BJ (cell line): Measurements from ENCODE around the gene SYNE2. TPM values are rescaled to one million over a fixed set of nuclear protein-coding genes. Genes with fewer than 3 reads are reported as not detected.

Source experiments
- CTCF ChIA-PET: fragments of 350-600 bp; formaldehyde crosslinking; extraction: SDS; loops from one replicate; lab custom pipeline; 2021; ENCODE audit warnings: antibody characterized with exemption, inconsistent platforms; lab: Yijun Ruan, JAX
- POLR2A ChIA-PET: fragments of 300-600 bp; sonication (Branson Sonifier 250); formaldehyde crosslinking; extraction: SDS; loops from one replicate; lab custom pipeline; 2021; ENCODE audit warnings: antibody characterized with exemption; lab: Charles Lee
- DNase-seq: peaks from one replicate; pipeline ENCODE4 v3.0.0-alpha.2; 2011; ENCODE audit warnings: low read depth
- H3K27me3 ChIP-seq: 2 replicates; pipeline ENCODE4 v1.6.0; 2011; ENCODE audit warnings: low read length; ENCODE audit not compliant: control insufficient read depth, insufficient read depth
- H3K36me3 ChIP-seq: 2 replicates; pipeline ENCODE4 v1.5.1; 2011; ENCODE audit warnings: low read length; ENCODE audit not compliant: control insufficient read depth, insufficient read depth
- H3K4me3 ChIP-seq: 2 replicates; pipeline ENCODE4 v1.5.1; 2011; ENCODE audit warnings: low read depth, mild to moderate bottlenecking, control low read depth, low read length
- polyA plus RNA-seq: library from polyadenylated mRNA; depleted of rRNA; stranded (reverse); fragments of >200 nt; gene quantifications from 2 replicates; pipeline ENCODE4 v1.2.3, GENCODE V29; 2011
- TF ChIP-seq, protein P1 (sequence below): IDR thresholded peaks from 2 replicates; pipeline ENCODE4 v1.5.1; 2011; ENCODE audit warnings: low read depth, mild to moderate bottlenecking, control low read depth, inconsistent platforms, low read length, moderate library complexity; ENCODE audit not compliant: insufficient read depth

The SYNE2 gene
- polyA plus RNA-seq, 1 experiment: 5.2 TPM

DNA sequence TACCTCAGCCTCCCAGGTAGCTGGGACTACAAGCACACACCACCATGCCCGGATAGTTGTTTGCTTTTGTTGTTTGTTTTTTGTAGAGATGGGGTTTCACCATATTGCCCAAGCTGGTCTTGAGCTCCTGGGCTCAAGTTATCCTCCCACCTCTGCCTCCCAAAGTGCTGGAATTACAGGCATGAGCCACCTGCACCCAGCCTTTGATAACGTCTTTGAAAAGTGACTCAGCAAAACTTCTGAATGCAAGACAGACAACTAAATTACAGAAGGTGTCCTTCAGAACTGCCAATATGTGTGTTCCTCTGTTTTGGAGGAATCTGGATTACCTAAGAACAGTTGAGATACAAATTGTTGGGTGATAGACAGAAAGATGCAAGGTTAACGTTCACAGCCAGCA is 341.6 kb downstream of the SYNE2 start:
- Histone ChIP-seq H3K27me3 (no peaks in the 10 kb centered on the region), H3K36me3 (no peaks in the 10 kb centered on the region), H3K4me3 (no peak overlapping the region)
- ChIA-PET CTCF (no interaction called here), POLR2A (no interaction called here)
- TF ChIP-seq, protein P1, sequence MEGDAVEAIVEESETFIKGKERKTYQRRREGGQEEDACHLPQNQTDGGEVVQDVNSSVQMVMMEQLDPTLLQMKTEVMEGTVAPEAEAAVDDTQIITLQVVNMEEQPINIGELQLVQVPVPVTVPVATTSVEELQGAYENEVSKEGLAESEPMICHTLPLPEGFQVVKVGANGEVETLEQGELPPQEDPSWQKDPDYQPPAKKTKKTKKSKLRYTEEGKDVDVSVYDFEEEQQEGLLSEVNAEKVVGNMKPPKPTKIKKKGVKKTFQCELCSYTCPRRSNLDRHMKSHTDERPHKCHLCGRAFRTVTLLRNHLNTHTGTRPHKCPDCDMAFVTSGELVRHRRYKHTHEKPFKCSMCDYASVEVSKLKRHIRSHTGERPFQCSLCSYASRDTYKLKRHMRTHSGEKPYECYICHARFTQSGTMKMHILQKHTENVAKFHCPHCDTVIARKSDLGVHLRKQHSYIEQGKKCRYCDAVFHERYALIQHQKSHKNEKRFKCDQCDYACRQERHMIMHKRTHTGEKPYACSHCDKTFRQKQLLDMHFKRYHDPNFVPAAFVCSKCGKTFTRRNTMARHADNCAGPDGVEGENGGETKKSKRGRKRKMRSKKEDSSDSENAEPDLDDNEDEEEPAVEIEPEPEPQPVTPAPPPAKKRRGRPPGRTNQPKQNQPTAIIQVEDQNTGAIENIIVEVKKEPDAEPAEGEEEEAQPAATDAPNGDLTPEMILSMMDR: no peak
- DNase-seq: no peak

DNA sequence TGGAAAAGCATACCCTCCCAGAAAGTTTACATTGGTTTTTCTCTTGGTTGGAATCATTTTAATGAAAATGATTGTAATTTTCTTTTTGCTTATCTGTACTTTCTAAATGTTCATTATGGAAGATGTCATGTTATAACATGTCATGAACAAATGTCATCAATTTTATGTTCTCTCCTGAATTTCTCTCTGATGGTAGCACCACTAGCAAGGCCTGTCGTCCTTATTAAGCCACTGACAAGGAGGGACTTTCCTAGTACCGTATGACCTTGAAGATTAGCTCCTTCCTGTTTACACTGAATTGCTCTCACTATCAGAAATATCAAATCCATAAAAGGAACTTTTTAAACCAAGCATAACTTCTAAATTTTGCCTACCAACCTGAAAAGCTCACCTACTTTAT is 342.4 kb downstream of the SYNE2 start:
- CTCF ChIA-PET: no interaction called here
- POLR2A ChIA-PET: no interaction called here
- Histone ChIP-seq H3K4me3 (no peak overlapping the region), H3K27me3 (no peaks in the 10 kb centered on the region), H3K36me3 (no peaks in the 10 kb centered on the region)
- DNase-seq: no peak
- TF ChIP-seq, protein P1: no peak

DNA sequence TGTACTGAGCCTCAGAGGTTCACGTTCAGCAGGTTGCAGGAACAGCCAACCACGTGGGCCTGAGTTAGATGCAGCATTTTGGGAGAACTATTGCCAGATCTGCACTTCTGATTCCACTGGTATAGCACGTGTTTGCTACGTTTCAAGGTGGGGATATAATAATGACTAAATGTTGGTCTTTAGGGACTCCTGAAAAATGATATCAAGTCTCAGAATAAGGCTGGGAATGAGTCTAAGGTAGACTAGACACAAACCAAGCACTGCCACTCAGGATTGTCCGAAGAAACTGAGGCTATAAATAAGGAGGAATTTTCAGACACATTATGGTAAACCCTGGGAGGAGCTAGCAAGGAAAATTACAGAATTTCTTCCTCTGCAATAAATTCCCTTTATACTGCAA is 343.3 kb downstream of the SYNE2 start:
- no peaks in the 10 kb centered on the region for H3K27me3 ChIP-seq
- DNase-seq: no peak
- H3K4me3 ChIP-seq: no peak overlapping the region
- TF ChIP-seq, protein P1: no peak
- CTCF ChIA-PET: no interaction called here
- POLR2A ChIA-PET: no interaction called here
- no peaks in the 10 kb centered on the region for H3K36me3 ChIP-seq

DNA sequence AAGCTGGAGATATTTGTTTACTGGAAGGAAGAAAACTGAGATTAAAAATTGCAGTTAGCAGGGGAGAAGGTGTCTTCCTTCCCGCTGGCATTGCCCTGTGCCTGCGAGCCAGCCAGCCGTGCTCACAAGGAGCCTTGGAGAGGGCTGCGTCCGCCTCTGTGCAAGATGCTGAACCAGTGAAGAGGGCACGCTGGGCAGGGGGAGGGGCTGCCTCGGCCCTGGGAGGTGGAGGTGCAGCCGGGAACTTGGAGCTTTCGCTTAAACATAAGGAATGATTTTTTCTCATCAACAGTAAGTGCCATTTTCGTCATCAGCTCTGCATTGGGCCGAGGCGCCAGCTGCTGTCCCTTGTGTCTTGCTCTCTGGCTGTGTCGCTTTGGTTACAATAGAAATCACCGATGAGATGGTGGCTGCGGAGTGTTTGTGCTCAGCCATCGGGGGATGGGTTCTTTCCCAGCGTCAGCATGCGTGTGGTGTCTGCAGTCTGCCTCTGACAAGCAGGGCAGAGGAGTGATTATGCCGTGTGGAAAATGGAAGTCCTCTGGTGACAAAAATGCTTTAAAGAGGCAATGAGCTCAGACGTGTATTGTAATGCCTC is 344.1 kb downstream of the SYNE2 start:
- no peaks in the 10 kb centered on the region for H3K36me3 ChIP-seq
- POLR2A ChIA-PET: no interaction called here
- peak overlapping the region; percentile 47 for H3K4me3 ChIP-seq
- no peak for DNase-seq
- no peaks in the 10 kb centered on the region for H3K27me3 ChIP-seq
- TF ChIP-seq, protein P1: no peak
- CTCF ChIA-PET: no interaction called here

DNA sequence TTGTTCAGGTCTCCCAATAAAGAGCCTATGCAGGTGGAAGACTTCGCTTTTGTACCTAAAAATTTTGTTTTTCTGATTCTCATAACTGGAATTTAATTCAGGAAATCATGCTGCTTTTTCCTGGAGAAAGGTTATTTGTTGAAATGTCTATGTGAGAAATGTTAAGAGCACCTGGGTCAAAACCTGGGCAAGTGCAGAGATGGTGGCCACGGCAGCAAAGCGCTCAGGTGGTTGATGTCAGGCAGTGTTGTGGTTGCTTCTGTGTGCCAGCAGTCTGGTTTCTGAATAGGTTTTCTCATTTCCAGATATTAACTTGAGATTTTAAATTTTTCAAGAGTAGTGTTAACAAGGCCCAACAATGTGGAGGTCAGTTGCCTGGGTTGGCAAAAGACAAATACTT is 345.2 kb downstream of the SYNE2 start:
- CTCF ChIA-PET: no interaction called here
- POLR2A ChIA-PET: no interaction called here
- TF ChIP-seq, protein P1: no peak
- H3K36me3 ChIP-seq: no peaks in the 10 kb centered on the region
- H3K27me3 ChIP-seq: no peaks in the 10 kb centered on the region
- H3K4me3 ChIP-seq: no peak overlapping the region
- DNase-seq: no peak
